IPS-18a (cell line): ENCODE measurements around the gene ZBTB6.
A peak's percentile ranks its signal among the peaks of the same experiment; 100 is the strongest.

Source experiments
- H3K27ac ChIP-seq: one replicate; pipeline ENCODE4 v1.5.1; 2013; ENCODE audit warnings: low read length
- H3K27me3 ChIP-seq: one replicate; pipeline ENCODE4 v1.6.1; 2013; ENCODE audit warnings: mild to moderate bottlenecking, low read length; ENCODE audit not compliant: control insufficient read depth, insufficient read depth
- H3K36me3 ChIP-seq: one replicate; pipeline ENCODE4 v1.6.1; 2013; ENCODE audit warnings: low read depth, low read length; ENCODE audit not compliant: control insufficient read depth
- H3K4me1 ChIP-seq: one replicate; pipeline ENCODE4 v1.6.1; 2013; ENCODE audit warnings: low read depth, low read length; ENCODE audit not compliant: control insufficient read depth
- H3K4me3 ChIP-seq: one replicate; pipeline ENCODE4 v1.5.1; 2013; ENCODE audit warnings: low read length
- H3K9ac ChIP-seq: one replicate; pipeline ENCODE4 v1.6.1; 2013; ENCODE audit warnings: mild to moderate bottlenecking, low read length, moderate library complexity
- H3K9me3 ChIP-seq: one replicate; pipeline ENCODE4 v1.6.1; 2013; ENCODE audit warnings: low read depth, low read length; ENCODE audit not compliant: control insufficient read depth

ZBTB6 gene

DNA sequence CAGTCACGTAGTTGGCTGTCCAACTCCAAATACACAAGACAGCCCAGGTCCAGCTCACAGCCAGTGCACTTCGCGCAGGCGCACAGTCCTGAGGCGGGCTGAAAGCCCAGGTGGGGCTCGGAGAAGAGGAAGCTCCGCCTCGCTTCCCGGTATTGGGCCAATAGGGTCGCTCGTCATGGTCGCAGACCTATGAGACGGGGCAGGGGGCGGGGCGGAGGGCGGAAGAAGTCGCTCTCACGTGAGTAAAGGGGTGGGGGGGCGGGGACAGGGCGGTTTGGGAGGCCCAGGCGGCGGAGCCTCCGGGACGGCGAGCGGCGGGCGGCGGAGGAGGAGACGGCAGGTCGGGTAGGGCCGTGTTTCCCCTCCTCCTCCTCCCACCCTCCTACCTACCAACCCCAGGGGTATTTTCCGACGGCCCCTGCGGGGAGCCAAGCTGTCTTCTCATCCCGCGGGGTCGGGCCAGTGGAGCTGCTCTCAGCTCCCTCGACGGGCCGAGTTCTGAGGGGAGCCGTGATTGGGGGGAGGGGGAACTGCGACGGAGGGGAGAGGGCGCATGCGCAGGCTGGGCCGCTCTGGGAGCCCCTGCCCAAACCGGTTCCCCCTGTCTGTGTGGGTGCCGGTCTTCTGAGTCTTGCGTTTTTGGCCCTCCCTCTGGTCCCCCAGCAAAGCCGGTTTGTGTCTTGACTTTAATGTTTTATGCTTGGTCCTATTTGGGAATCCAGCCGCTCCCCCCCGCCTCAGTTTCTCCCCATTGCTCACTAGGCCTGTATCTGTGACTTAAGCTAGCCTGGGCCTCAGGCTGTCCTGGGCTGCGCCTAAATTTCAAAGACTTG lies 27.8 kb upstream of the ZBTB6 start, which contains the start of gene RABGAP1:
RABGAP1 (plus strand) TSS at position 272 of the 833 bp plus-strand sequence. CDS start 16,040 bp downstream, outside the sequence.
- Histone ChIP-seq H3K4me3 (peak within 1 kb of the TSS; percentile 97), H3K9ac (peak within 1 kb of the TSS; percentile 92), H3K27me3 (no peaks in the 10 kb centered on the region), H3K36me3 (peaks cover 18% of the 10 kb centered on the region), H3K4me1 (peaks cover 5% of the 10 kb centered on the region), H3K27ac (peak within 1 kb of the TSS; percentile 72), H3K9me3 (no peaks in the 10 kb centered on the region)

DNA sequence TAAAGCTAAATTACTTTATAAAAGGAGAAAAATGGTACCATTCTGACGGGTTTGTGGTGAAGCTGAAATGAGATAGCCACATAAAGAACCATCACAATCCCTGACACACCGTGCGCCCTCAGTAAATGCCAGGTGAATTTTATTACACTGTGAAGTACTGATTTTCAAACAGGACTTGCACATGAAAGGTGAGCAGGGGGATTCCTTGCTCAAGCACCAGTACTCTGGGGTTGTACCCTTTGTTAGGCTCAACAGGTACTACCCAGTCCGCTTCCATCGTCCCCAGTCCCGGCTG lies 27.3 kb upstream of the ZBTB6 start:
- Histone ChIP-seq H3K36me3 (peaks cover 18% of the 10 kb centered on the region), H3K4me1 (peaks cover 3% of the 10 kb centered on the region), H3K9ac (peak overlapping the region; percentile 59), H3K27ac (peak overlapping the region; percentile 22), H3K9me3 (no peaks in the 10 kb centered on the region), H3K27me3 (no peaks in the 10 kb centered on the region), H3K4me3 (peak overlapping the region; percentile 46)

DNA sequence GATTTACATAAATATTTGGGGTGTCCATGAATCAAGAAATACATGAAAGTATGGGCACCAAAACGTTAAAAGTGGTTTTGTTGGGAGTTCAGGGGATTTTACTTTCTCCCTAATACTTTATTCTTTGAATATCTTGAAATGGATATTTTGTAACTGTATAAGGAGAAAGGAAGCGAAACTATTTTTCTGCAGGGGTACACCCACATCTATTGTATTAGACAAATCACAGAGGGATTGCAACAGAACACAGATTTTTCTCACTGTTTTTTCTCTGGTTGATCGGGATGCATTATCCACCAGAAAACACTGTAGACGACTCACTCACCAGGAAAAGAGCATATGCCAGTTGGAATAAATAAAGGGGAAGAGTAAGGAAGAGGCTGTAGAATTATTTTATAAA lies 26.5 kb upstream of the ZBTB6 start:
- Histone ChIP-seq H3K27ac (no peak overlapping the region), H3K9ac (no peak overlapping the region)

DNA sequence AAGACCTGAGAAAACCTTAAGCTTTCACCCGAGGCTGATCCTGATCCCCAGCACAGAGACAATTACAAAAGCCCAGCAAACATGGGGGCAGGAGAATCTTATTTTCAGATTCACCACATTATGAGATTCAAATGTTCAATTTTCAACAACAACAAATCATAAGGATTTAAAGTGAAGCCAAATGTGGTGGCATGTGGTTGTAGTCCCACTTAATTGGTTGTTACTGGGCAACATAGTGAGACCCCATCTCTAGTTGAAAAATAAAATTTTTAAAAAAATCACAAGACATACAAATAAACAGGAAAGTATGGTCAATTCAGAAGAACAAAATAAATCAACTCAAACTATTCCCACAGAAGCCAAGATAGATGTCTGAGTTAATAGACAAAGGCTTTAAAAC lies 23.8 kb upstream of the ZBTB6 start:
- no peak overlapping the region for H3K4me3 ChIP-seq
- H3K36me3 ChIP-seq: peaks cover 18% of the 10 kb centered on the region
- no peaks in the 10 kb centered on the region for H3K9me3 ChIP-seq
- no peak overlapping the region for H3K27ac ChIP-seq
- H3K27me3 ChIP-seq: no peaks in the 10 kb centered on the region
- no peak overlapping the region for H3K9ac ChIP-seq
- H3K4me1 ChIP-seq: no peaks in the 10 kb centered on the region

More for the DNA sequence above, 26.5 kb upstream of the ZBTB6 start:
- Histone ChIP-seq H3K36me3 (peaks cover 18% of the 10 kb centered on the region), H3K9me3 (no peaks in the 10 kb centered on the region), H3K4me1 (no peaks in the 10 kb centered on the region), H3K27me3 (no peaks in the 10 kb centered on the region), H3K4me3 (no peak overlapping the region)

DNA sequence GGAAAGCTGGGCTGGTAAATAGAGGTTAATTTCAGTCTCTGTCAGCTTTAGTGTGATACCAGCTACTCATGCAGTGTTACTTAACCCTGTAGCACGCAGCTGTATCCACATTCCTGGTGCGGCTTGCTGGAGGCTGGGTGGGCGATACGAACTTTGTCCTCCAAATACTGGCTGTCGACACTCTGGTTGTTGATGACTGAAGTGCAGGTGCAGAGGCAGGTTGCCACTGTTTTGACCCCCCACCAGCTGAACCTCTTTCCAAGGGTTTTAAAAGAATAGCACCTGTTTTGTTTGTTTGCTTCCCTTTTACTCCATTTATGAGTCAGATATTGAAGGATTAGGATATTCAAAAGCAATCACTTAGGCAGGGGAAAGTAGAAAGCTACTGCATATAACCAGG lies 23.3 kb upstream of the ZBTB6 start:
- Histone ChIP-seq H3K36me3 (peaks cover 18% of the 10 kb centered on the region), H3K27me3 (no peaks in the 10 kb centered on the region), H3K4me1 (no peaks in the 10 kb centered on the region), H3K9me3 (no peaks in the 10 kb centered on the region), H3K27ac (no peak overlapping the region), H3K4me3 (no peak overlapping the region), H3K9ac (no peak overlapping the region)

DNA sequence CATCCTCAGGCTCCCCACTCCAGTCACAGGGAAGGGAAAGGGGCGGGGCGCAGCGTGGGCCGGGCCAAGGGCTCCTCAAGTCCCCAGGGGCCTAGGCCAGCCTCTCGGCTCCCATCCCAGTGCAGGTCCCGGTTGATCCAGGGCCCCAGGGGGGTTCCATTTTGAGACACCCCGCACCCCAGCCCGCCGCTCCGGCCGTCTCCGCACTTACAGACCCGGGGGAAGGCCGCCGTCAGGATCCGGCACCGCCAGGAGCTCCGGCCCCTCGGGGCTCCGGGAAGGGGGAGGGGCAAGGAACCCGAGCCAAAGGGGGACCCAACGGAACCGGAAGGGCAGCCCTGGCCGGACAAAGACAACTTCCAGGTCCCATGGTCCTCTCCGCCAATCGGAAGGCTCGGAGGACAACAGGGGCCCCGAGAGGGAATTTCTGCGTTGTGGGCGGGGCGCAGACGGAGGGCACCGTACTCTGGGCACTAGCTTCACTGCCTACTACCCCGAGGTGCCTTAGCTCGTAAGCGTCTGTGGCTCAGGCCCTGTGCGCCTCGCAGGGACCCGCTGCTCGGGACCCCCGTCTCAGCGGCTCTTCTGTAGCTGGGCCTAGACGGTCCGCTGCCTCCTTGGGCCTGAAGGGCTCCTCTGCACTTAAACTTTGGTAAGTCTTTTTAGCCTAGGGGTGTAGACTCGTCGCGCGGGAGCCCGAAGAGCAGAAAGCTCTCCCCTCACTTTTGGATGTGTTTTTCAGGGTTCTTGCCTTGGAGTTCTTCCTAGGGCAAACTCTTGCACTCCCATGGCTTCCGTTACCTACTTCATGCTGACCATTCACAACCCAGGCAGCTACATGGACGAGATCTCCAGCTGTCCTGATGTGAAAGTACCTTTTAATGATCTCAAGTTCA lies 18.4 kb upstream of the ZBTB6 start, which contains the start of gene ZBTB26:
ZBTB26 (minus strand) TSS at position 287 of the 896 bp plus-strand sequence. CDS start 11,578 bp downstream, outside the sequence.
- Histone ChIP-seq H3K36me3 (peaks cover 10% of the 10 kb centered on the region), H3K4me1 (peaks cover 8% of the 10 kb centered on the region), H3K27me3 (no peaks in the 10 kb centered on the region), H3K9me3 (no peaks in the 10 kb centered on the region), H3K9ac (peak within 1 kb of the TSS; percentile 87), H3K4me3 (peak within 1 kb of the TSS; percentile 91), H3K27ac (peak within 1 kb of the TSS; percentile 52)

DNA sequence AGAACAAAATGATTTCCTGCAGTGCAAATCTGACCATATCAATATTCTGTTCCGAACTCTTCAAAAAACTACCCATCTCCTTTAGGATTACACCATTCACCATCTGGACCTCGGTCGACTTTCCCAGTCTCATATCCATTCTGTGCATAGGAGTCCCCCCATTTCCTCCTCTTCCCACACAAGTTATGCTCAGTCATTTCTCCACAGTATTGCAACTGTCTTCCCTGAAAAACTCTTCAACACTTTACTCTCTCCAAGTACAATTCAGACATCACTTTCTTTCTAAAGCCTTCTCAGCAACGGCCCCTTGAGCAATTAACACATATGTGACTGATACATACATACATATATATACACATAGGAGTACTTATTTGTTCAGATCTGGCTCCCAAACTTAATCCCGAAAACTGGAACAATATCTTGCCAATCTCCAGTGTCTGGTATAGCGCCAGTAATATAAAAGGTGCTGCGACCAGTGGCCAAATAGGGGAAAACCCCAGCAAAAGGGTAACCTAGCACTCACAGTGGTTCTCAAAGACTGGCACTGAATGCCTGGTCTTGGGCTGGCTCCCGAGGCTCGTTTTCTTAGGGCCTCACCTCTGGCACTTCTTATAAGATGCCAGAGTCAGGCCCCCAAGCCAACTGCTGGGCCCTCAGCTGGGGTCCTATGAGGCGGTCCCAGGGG lies 17.6 kb upstream of the ZBTB6 start:
- H3K36me3 ChIP-seq: peaks cover 6% of the 10 kb centered on the region
- H3K27ac ChIP-seq: peak overlapping the region; percentile 52
- H3K9me3 ChIP-seq: no peaks in the 10 kb centered on the region
- H3K27me3 ChIP-seq: no peaks in the 10 kb centered on the region
- H3K4me3 ChIP-seq: peak overlapping the region; percentile 91
- H3K4me1 ChIP-seq: peaks cover 8% of the 10 kb centered on the region
- peak overlapping the region; percentile 87 for H3K9ac ChIP-seq

DNA sequence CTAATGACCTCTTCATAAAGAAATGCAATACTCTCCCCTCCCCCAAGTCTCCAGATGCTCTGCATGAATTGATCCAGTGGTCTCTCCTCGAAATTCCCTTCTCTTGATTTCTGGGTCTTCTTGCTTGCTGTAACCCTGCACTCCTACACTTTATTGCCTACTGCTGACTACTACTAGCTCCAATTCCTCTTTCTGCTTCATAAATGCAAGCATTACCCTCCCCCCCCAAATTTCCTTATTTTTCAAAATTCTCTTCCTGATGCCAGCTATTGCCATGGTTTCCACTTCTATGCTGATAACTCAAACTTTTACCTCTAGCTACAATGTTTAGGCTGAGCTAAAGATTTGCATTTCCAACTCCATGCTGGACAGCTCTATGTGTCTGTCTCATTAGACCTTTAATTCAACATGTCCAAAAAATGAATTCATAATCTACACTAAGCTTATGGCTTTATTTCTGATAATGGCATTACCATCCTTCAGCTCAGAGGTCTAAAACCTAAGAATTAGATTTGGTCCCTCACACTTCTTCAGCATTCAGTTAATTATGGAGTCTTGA lies 16.8 kb upstream of the ZBTB6 start:
- no peak overlapping the region for H3K27ac ChIP-seq
- no peak overlapping the region for H3K9ac ChIP-seq
- H3K27me3 ChIP-seq: no peaks in the 10 kb centered on the region
- no peaks in the 10 kb centered on the region for H3K9me3 ChIP-seq
- H3K4me1 ChIP-seq: peaks cover 8% of the 10 kb centered on the region
- peaks cover 6% of the 10 kb centered on the region for H3K36me3 ChIP-seq
- H3K4me3 ChIP-seq: peak overlapping the region; percentile 91

DNA sequence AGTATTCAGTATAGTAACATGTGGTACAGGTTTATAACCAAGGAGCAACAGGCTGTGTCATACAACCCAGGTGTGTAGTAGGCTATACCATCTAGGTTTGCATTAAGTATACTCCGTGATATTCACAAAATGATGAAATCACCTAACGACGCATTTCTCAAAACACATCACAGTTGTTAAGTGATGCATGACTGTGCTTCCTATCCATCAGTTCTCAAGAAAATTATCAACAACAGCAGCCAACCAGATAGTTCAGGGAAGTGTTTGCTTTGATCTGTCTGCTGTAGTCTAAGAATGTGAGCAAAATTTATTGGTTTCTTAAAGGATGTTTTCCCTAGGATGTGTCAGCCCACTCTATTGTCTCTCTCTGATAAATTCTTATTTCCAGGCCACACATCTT lies 10.8 kb upstream of the ZBTB6 start:
- peaks cover 11% of the 10 kb centered on the region for H3K36me3 ChIP-seq
- no peaks in the 10 kb centered on the region for H3K9me3 ChIP-seq
- no peak overlapping the region for H3K9ac ChIP-seq
- no peak overlapping the region for H3K27ac ChIP-seq
- H3K4me3 ChIP-seq: no peak overlapping the region
- H3K4me1 ChIP-seq: peaks cover 13% of the 10 kb centered on the region
- no peaks in the 10 kb centered on the region for H3K27me3 ChIP-seq

DNA sequence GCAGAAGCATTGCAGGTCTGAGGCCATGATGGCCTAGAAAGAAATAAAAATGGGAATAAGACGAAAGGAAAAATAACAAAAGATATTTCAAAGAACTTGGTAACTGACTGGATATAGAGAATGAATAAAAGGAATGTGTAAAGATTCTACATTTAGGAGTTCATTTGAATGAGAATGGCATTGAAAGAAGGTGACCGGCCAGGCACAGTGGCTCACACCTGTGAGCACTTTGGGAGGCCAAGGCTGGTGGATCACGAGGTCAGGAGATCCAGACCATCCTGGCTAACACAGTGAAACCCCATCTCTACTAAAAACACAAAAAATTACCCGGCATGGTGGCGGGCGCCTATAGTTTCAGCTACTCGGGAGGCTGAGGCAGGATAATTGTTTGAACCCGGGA lies 9.6 kb upstream of the ZBTB6 start:
- Histone ChIP-seq H3K9me3 (no peaks in the 10 kb centered on the region), H3K4me1 (peaks cover 13% of the 10 kb centered on the region), H3K4me3 (no peak overlapping the region), H3K9ac (no peak overlapping the region), H3K27me3 (no peaks in the 10 kb centered on the region), H3K27ac (no peak overlapping the region), H3K36me3 (peaks cover 15% of the 10 kb centered on the region)

DNA sequence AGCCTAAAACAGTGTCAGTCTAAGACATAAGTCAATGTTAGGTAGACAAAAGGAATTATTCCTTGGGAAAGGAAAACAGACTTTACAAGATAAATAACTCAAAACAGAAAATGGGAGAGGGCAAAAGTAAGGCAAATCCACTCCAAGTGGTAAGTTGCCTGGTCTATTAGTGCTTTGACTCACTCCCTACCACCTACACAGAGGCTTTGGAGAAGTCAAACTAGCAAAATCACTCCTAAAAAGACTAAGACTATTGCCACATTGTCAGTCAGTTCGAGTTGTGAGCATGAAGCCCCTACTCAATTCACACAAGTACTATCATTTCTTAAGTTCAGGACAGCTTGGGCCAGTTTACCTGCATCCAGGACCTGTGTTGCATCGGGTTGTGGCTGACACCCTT lies 5.2 kb upstream of the ZBTB6 start:
- Histone ChIP-seq H3K4me1 (peaks cover 10% of the 10 kb centered on the region), H3K4me3 (no peak overlapping the region), H3K36me3 (peaks cover 15% of the 10 kb centered on the region), H3K9ac (no peak overlapping the region), H3K27me3 (no peaks in the 10 kb centered on the region), H3K27ac (no peak overlapping the region), H3K9me3 (no peaks in the 10 kb centered on the region)
